SKM-1 (cell line): ENCODE measurements around the gene HSD17B14.
"Not testable (repeated sequence)": the region's sequence is repeated elsewhere in the genome, so short reads cannot be mapped to it uniquely, and the experiment has no call there.

Source experiments
- DNase-seq: peaks from one replicate; lab custom pipeline; 2025; ENCODE audit not compliant: unreplicated experiment; lab: John Stamatoyannopoulos, UW

HSD17B14 gene

DNA sequence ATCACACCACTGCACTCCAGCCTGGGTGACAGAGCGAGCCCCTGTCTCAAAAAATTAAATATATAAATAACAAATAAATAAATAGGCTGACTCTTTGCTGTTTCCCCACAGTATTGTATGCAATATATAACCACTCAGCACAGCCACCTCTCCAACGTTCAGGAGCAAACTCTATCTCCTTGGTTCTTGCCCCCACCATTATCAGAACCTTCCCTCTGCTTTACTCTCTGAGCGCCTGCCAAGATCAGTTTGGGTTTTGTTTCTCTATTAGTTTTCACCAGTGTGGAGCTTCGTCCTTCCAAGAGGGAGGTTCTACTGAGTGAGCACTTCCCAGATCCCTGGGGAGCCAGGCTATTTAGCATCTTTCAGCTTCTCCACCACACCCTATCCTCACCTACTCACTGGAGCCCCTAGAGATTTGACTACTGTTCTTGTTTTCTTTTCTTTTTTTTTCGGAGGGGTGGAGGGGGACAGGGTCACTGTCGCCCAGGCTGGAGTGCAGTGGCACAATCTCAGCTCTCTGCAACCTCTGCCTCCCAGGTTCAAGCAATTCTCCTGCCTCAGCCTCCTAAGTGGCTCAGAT lies 68.0 kb downstream of the HSD17B14 start:
- not testable (repeated sequence) for DNase-seq

GRCh38 chr19:48765816-48766215 lies 70.5 kb downstream of the HSD17B14 start:
- DNase-seq, result not testable (repeated sequence)
